Measurements from ENCODE around the gene OR4D11. TPM values are rescaled to one million over a fixed set of nuclear protein-coding genes. Genes with fewer than 3 reads are reported as not detected.

The OR4D11 gene
- total RNA-seq, 4 donors from 2014 or later: not detected

GRCh38 chr11:59473015-59473414 is 30.4 kb upstream of the OR4D11 start, which contains the start of gene OR4D10:
TSS of gene OR4D10 (plus strand) at chr11:59473315. CDS start at chr11:59477430, 4,115 bp downstream.
- intact Hi-C loops (cut with DNase I; ENCODE audit: low total_unique reads): no loop called here

GRCh38 chr11:59475176-59475575 is 28.2 kb upstream of the OR4D11 start:
- H3K4me3 ChIP-seq: no peak overlapping the region
- in situ Hi-C loops (cut with MboI; ENCODE audit: low pct_ligation_motif_present in 1 of 4, low pct_unique_long_range_greater_than_20kb in 1 of 4, low sequenced_read_pairs in 3 of 4) (no loop called here), intact Hi-C loops (cut with DNase I; ENCODE audit: low total_unique reads) (no loop called here)
- H3K27ac ChIP-seq: no peak overlapping the region
- no peaks in the 10 kb centered on the region for H3K4me1 ChIP-seq
- 38 to 52% methylated on average over 5 to 9 of the region's 9 CpGs for WGBS, 2 donors (ENCODE audit: low coverage in 1 of 2)
- no peaks in the 10 kb centered on the region for H3K9me3 ChIP-seq
- peaks cover 5% of the 10 kb centered on the region for H3K27me3 ChIP-seq
- H3K36me3 ChIP-seq: no peaks in the 10 kb centered on the region
- DNase-seq: no peak
- TF ChIP-seq POLR2AphosphoS5 (IDR thresholded peaks at IDR 0.05) (no peak), EP300 (IDR thresholded peaks at IDR 0.05; ENCODE audit: low read depth) (no peak), POLR2A (IDR thresholded peaks at IDR 0.05) (no peak), CTCF (IDR thresholded peaks at IDR 0.05) (no peak)

More at GRCh38 chr11:59473015-59473414, 30.4 kb upstream of the OR4D11 start, which contains the start of gene OR4D10:
- Histone ChIP-seq H3K4me3 (no peak within 1 kb of the TSS), H3K27ac (no peak within 1 kb of the TSS), H3K9me3 (no peaks in the 10 kb centered on the region), H3K4me1 (no peaks in the 10 kb centered on the region), H3K36me3 (no peaks in the 10 kb centered on the region), H3K27me3 (peaks cover 4% of the 10 kb centered on the region)
- TF ChIP-seq CTCF (IDR thresholded peaks at IDR 0.05): no peak
- TF ChIP-seq POLR2A (IDR thresholded peaks at IDR 0.05): no peak
- TF ChIP-seq POLR2AphosphoS5 (IDR thresholded peaks at IDR 0.05): no peak
- TF ChIP-seq EP300 (IDR thresholded peaks at IDR 0.05; ENCODE audit: low read depth): no peak
- no peak for DNase-seq
- in situ Hi-C loops (cut with MboI; ENCODE audit: low pct_ligation_motif_present in 1 of 4, low pct_unique_long_range_greater_than_20kb in 1 of 4, low sequenced_read_pairs in 3 of 4): no loop called here

- in situ Hi-C loops (cut with MboI; ENCODE audit: low pct_ligation_motif_present in 1 of 4, low pct_unique_long_range_greater_than_20kb in 1 of 4, low sequenced_read_pairs in 3 of 4) (no loop called here), intact Hi-C loops (cut with DNase I; ENCODE audit: low total_unique reads) (no loop called here)
- no peak for DNase-seq
Measured at GRCh38 chr11:59479906-59480305, 23.5 kb upstream of the OR4D11 start.

GRCh38 chr11:59480359-59480758 is 23.0 kb upstream of the OR4D11 start:
- Histone ChIP-seq H3K4me3 (no peak overlapping the region), H3K4me1 (no peaks in the 10 kb centered on the region), H3K9me3 (no peaks in the 10 kb centered on the region), H3K27ac (no peak overlapping the region), H3K36me3 (no peaks in the 10 kb centered on the region), H3K27me3 (peaks cover 5% of the 10 kb centered on the region)
- WGBS, 2 donors (ENCODE audit: low coverage in 1 of 2): 77% methylated on average over 2 to 3 of the region's 3 CpGs
- DNase-seq: no peak
- intact Hi-C loops (cut with DNase I; ENCODE audit: low total_unique reads): no loop called here
- in situ Hi-C loops (cut with MboI; ENCODE audit: low pct_ligation_motif_present in 1 of 4, low pct_unique_long_range_greater_than_20kb in 1 of 4, low sequenced_read_pairs in 3 of 4): no loop called here
- TF ChIP-seq POLR2AphosphoS5 (IDR thresholded peaks at IDR 0.05) (no peak), CTCF (IDR thresholded peaks at IDR 0.05) (no peak), EP300 (IDR thresholded peaks at IDR 0.05; ENCODE audit: low read depth) (no peak), POLR2A (IDR thresholded peaks at IDR 0.05) (no peak)

More at GRCh38 chr11:59479906-59480305, 23.5 kb upstream of the OR4D11 start:
- Histone ChIP-seq H3K4me3 (no peak overlapping the region), H3K4me1 (no peaks in the 10 kb centered on the region), H3K9me3 (no peaks in the 10 kb centered on the region), H3K27ac (no peak overlapping the region), H3K36me3 (no peaks in the 10 kb centered on the region), H3K27me3 (peaks cover 5% of the 10 kb centered on the region)
- no peak for TF ChIP-seq CTCF (IDR thresholded peaks at IDR 0.05)
- TF ChIP-seq POLR2A (IDR thresholded peaks at IDR 0.05): no peak
- TF ChIP-seq POLR2AphosphoS5 (IDR thresholded peaks at IDR 0.05): no peak
- no peak for TF ChIP-seq EP300 (IDR thresholded peaks at IDR 0.05; ENCODE audit: low read depth)

Measured in transverse colon (tissue), 4 donors.